Stimulated activated CD8-positive, alpha-beta memory T cell treated with anti-CD3 and anti-CD28 coated beads, Interleukin-15, amount 100 ng/mL, for 48 hours (primary cell): Measurements from ENCODE around the gene CLEC2A.
"Not testable (repeated sequence)": the region's sequence is repeated elsewhere in the genome, so short reads cannot be mapped to it uniquely, and the experiment has no call there.

Source experiments
- DNase-seq, 2 donors: peaks; one replicate each; pipeline ENCODE4 v3.0.0-alpha.2; 2020; ENCODE audit warnings: low read depth in 2 of 2

The CLEC2A gene

DNA sequence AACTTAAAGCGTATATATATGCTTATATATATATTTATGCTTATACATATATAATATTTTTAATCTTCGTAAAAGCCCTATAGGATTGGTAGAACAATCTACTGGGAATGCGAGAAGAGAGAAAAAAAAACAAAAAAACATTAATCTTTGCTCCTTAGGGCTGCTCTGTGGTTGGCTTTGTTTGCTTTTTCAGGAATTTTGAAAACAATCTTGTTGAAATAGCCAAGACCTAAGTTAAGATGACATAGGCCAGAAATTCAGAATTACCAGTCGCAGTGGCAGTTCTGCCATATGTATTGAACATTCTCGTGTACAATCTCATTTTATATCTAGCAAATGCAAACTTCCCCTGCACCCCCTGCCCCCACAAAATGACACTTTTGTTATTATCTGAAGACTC is 50.2 kb downstream of the CLEC2A start:
- DNase-seq, result no peak

DNA sequence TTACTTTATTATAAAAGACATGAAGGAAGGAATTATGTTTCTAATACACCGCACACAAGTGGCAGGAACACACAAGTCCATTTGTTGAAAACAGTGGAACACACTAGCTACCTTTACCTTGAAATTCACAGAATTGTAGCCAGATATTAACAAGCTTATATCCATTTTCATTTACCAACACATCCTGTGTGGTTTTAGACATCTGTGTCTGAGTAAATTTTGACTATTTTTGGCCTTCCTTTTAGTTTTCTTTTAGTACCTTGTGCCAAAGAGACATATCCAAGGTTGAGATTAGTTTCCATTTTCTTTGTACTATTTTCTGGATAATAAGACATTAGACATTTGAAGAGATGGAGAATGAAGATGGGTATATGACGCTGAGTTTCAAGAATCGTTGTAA is 50.9 kb downstream of the CLEC2A start, which contains the start of gene KLRF2:
Gene KLRF2, plus strand, starts transcription at position 244 of the 400 bp plus-strand sequence. Its CDS starts 107 bp downstream, at position 351.
- no peak for DNase-seq

DNA sequence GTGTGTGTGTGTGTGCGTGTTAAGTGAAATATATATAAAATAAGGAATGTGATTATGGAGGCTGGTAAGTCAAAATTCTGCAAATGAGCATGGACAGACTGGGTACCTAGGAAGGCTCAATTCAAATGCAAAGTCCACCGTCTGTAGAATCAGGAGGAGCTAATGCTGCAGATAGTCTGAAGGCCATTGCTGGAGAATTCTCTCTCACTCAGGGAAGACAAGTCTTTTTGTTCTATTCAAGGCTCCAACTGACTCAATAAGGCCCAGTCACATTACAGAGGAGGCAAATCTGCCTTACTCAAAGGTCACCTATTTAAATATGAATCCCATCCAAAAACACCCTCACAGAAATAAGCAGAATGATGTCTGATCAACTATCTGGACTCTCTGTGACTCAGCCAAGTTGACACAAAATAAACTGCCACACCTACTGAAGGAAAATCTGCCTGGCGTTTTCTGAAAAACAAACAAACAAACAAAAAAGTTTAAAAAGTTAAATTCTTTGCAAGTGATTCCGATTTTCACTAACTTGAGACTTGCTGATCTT is 51.6 kb downstream of the CLEC2A start:
- DNase-seq, result no peak

GRCh38 chr12:9876120-9876519 is 56.0 kb downstream of the CLEC2A start:
- DNase-seq, result not testable (repeated sequence)

- DNase-seq, result no peak
Measured at GRCh38 chr12:9872742-9873141, 59.4 kb downstream of the CLEC2A start.

GRCh38 chr12:9872162-9872561 is 60.0 kb downstream of the CLEC2A start:
- DNase-seq, result no peak

DNA sequence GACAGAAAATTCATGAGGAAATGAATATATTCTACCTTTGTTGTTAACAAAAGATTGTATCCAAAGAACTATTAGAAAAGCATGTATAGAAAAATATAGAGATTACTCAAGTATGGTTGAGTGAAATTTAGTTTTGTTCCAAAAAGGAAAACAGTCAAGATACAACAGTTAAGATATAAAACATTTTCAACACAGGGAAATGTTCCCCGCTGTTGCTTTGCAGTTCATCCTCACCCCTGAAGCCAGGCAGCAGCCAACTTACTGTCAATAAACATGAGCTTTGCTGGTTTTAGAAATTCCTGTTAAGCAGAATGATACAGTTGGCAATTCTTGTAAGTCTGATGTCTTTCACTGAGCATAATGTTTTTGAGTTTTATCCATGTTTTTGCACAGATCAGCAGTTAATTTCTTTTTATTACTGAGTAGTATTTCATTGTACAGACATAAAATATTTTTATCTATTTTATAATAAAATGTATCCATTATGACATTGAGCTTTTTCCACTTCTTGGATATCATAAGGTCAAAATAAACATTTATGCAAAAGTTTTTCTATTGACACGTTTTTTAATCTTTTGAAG is 61.8 kb downstream of the CLEC2A start:
- DNase-seq, result no peak

DNA sequence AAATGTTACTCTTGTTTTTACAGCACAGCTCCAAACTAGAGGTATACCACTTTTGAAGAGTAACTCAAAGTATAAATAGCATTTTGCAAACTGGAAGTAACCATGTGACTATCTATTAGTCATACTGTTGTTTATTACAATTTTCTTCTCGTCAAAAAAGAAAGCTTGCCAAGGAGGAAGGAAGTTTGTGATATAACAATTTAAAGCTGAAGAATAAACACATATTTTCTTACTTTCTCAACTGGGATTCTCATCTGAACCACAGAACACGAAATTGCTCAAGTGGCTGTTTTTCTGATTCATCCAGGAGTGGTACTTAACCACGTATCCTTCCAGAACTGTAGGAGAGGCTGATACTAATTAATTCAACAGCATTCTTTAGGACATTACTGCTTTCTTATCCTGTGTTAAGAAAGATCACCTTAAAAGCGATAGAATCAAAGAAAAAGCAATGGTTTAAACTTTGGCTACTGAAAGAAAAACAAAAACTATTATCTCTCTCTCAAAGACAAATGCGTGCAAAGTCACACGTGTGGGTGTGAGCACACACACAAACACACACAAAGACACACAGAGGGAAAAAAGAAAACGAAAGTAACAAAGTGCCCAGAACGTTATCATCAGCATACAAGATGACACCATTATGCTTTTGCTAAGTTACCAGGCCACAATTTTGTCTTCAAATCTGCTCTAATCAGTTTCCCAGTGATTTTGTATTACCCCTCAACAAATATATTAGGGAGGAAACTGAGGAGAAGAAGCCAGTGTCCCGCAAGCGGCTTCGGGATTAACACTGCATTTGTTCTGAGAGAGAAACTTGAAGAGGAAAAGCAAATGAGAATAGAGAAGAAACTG is 62.6 kb downstream of the CLEC2A start, which contains the start of gene CLEC2B:
Gene CLEC2B, minus strand, starts transcription at position 48 of the 855 bp plus-strand sequence.
- DNase-seq, result no peak

DNA sequence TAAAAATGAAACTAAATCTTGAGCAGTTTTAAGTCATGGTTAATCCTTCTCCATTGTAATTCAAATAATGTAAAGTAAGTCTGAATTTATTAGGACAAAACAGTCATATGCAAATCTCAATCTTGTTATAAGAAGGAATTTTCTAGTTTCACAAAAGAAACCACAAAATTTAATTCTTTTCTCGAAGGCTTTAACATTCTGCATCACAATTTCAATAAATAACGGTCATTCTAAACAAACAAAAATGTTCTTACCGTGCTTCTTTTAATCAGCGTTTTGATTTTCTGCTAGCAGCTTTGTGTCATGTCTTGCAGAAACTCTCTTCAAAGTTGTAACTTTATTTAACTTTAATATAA is 63.2 kb downstream of the CLEC2A start:
- no peak for DNase-seq

- DNase-seq, result no peak
Measured at GRCh38 chr12:9868311-9868801, 63.8 kb downstream of the CLEC2A start.

GRCh38 chr12:9867531-9867930 is 64.6 kb downstream of the CLEC2A start:
- DNase-seq, result no peak

DNA sequence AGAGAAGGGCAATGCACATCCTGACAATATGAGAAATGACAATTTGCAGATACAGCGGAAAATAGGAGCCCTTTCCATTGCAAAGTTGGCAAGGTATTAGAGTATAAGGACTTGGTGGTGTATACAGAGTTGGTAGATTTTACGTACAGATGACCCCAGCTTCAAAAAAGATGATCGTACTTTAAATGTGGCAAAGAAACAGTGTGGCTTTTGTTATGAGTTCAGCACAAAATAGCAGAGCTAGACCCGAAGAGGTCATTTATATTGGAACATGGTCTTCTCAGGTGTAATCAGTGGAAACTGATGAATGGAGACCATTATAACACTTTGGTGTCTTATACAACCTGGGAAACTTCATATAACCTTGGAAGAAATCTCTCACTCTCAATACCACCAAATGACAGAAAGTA is 65.3 kb downstream of the CLEC2A start:
- no peak for DNase-seq

- DNase-seq, result no peak
Measured at GRCh38 chr12:9864913-9865675, 67.1 kb downstream of the CLEC2A start.
